GM21576 (cell line): ENCODE data around the gene RGS3.

Experiments
- ATAC-seq: cut with Tn5 transposase; IDR thresholded peaks from one replicate; pipeline ENCODE4 v1.9.1; 2021; ENCODE audit warnings: mild to moderate bottlenecking, moderate library complexity; ENCODE audit not compliant: unreplicated experiment

RGS3 gene

GRCh38 chr9:113582698-113583200 lies 119.2 kb downstream of the RGS3 start:
- no peak for ATAC-seq

DNA sequence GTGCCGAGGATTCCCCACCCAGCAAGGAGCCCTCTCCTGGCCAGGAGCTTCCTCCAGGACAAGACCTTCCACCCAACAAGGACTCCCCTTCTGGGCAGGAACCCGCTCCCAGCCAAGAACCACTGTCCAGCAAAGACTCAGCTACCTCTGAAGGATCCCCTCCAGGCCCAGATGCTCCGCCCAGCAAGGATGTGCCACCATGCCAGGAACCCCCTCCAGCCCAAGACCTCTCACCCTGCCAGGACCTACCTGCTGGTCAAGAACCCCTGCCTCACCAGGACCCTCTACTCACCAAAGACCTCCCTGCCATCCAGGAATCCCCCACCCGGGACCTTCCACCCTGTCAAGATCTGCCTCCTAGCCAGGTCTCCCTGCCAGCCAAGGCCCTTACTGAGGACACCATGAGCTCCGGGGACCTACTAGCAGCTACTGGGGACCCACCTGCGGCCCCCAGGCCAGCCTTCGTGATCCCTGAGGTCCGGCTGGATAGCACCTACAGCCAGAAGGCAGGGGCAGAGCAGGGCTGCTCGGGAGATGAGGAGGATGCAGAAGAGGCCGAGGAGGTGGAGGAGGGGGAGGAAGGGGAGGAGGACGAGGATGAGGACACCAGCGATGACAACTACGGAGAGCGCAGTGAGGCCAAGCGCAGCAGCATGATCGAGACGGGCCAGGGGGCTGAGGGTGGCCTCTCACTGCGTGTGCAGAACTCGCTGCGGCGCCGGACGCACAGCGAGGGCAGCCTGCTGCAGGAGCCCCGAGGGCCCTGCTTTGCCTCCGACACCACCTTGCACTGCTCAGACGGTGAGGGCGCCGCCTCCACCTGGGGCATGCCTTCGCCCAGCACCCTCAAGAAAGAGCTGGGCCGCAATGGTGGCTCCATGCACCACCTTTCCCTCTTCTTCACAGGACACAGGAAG lies 120.2 kb downstream of the RGS3 start:
- ATAC-seq: no peak

DNA sequence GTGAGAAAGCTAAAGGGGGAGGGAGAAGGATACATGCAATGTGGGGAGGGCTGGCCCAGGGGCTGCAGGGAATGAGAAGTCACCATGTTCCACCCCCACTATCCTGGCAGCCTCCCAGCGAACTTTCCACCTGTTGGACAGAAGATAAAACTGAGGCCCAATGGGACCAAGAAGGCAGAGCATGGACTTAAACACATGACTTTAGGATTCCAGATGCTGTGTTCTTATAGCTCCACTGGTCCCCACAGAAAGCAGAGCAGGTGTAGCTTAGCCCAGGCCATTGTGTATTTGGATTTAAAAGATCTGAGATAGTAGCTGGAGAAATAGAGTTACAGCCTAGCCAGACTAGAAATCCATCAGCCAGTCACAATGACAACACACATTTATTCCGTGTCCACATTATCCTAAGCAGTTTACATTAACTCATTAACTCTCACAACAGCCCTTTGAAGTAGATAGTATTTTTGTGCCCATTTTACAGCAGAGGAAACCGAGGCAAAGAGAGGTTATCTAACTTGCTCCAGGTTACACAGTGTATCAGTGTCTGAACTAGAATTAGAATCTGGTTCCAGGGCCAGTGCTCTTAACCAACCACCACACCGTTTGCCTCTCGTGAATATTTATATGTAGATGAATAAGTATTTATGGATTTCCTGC lies 121.0 kb downstream of the RGS3 start:
- ATAC-seq: no peak

GRCh38 chr9:113585085-113585442 lies 121.5 kb downstream of the RGS3 start:
- ATAC-seq: no peak

DNA sequence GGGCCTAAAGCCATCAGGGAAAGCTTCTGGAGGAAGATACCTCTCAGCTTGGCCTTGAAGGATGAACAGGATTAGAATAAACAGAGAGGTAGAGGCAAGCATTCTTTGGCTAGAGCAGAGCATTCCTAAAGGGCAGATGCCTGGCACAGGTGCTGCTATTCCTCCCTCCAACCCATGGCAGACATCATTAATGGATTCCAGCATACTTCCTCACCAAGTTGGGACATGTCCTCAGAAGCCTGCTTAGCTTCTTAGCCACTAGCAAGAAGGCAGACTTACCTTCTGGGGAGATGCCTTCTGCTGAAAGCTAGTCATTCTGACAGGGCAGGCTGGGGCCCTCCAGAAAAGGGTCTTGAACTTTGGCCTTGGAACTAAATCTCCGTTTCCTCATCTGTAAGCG lies 122.0 kb downstream of the RGS3 start:
- ATAC-seq: no peak

DNA sequence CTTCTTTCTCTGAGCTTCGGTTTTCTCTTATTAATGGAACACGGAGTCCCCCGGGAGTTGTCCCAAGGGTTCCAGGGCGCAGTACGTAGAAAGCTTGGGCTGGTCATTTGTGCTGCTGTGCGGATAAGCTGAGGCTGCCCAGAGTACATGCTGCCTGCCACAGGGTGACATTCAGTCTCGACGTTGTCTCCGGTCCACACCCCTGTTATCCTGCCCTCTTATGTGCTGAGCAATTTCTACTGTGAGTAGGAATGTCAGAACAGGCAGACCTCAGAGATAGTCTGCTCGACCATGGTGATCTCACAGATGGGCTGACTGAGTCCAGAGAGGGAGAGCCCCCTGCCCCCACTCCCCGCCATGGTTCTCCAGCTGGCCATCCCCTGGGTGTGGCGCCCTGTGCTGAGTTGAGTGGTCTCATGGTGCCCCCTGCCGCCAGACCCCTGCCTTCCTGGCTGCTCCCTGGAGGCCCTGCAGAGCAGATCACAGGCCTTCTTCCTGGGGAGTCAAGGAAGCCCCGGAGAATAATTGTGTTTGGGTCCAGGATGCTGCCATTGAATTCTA lies 124.0 kb downstream of the RGS3 start:
- no peak for ATAC-seq

- no peak for ATAC-seq
These were observed 124.8 kb downstream of the RGS3 start for GRCh38 chr9:113588242-113588810.

DNA sequence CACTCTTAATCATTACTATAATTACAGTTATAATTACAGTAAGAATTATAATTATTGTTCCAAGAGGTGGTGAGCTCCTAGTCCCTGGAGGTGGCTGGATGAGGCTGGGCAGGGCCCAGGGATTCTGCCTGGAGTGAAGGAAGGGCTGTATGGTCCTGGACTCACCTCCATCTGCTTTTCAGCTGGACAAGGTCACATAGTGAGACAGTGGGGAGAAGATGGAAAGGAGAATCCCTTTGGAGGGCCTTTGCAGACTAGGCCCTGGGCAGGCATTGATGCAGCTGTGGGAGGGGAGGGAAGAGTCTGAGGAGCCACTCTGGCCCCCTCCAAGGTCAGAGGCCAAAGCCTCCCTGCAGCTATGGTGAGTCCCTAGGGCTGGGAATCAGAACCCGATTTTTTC lies 125.4 kb downstream of the RGS3 start:
- no peak for ATAC-seq

- no peak for ATAC-seq
These were observed 125.9 kb downstream of the RGS3 start for GRCh38 chr9:113589407-113589806.

DNA sequence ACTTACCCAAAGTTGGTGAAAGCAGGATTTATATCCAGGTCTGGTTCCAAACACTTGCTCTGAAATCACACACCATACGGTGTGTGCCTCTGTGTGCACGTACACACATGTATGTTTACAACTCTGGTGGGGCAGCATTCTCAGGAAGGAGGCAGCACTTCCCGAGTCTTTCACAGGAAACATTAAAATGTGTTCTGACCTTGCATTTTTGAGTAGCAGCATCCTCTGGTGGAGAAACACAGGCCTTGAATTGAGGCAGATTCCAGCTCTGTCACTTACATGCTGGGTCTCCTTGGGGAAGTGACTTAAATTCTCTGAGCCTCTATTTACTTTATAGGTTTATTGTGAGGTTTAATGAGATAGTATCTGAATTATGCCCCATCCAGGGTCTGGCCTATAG lies 126.4 kb downstream of the RGS3 start:
- no peak for ATAC-seq

DNA sequence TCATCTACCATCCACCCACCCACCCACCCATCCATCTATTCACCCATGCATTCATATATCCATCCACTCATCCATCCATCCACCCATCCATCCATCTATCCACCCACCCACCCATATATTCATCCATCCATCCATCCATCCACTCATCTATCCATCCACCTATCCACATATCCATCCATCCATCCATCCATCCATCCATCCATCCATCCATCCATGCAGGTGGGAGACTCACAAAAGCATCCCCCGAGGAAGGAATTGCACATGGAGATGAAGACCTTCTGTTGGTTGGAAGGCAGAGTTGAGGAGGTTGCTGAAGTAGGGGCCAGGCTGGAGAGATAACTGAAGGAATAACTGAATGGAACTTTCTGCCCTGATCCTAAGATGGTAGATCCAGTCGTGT lies 126.9 kb downstream of the RGS3 start:
- no peak for ATAC-seq

GRCh38 chr9:113590991-113591898 lies 127.7 kb downstream of the RGS3 start:
- ATAC-seq: peak; percentile 55

- no peak for ATAC-seq
These were observed 128.5 kb downstream of the RGS3 start for GRCh38 chr9:113591899-113592625.

GRCh38 chr9:113592876-113593575 lies 129.5 kb downstream of the RGS3 start:
- no peak for ATAC-seq

DNA sequence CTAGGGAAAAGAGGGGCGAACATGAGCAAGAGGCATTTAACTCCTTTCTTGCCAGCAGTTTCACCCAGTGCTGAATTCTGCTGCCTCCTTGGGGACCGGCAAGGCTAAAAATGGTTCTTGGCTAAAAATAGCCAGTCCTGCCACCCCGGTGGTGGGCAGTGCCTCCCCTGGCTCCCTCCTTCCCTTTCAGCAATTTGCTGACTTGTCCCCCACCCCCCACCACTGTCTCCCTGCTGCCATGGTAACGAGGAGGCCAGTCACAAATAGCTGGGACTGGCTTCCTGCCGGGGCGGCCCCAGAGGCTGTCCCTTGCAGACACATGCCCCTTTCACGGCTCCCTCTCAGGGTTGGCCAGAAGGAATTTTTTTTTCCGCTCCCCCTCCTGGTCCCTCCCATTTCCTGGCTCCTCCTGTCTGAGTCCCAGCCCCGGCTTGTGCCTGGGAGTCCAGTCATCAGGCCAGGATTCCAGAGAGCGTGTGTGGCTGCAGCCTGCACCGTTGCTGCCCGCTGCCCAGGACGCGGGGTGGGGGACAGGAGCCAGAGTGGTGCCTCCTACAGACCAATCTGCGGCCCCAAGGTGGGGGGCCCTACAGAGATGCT lies 130.3 kb downstream of the RGS3 start:
- peak; percentile 62 for ATAC-seq

GRCh38 chr9:113594484-113595299 lies 131.2 kb downstream of the RGS3 start:
- no peak for ATAC-seq

DNA sequence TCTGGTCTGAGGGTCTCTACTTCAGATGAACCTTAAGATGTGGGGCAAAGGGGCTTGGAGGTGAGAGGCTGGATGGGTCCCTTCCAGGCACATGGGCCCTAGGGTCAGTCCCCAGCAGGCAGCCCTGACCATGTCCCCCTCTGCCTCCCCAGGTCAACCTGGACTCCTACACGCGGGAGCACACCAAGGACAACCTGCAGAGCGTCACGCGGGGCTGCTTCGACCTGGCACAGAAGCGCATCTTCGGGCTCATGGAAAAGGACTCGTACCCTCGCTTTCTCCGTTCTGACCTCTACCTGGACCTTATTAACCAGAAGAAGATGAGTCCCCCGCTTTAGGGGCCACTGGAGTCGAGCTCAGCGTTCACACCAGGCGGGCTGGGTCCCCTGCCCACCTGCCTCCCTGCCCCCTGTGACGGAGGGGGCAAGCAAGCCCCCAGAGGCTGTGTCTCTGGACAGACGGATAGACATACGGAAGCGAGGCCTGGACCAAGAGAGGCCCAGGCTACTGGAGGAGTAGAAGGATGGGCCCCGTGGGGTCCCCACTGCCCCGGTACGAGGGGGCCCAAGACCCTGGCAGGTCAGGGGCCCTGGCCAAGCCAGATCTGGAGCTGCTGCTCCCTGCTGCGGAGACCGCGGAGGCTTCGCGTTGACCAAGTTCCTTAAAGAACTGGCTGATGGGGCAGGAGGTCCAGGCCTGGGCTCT lies 133.2 kb downstream of the RGS3 start:
- ATAC-seq: no peak
